Myometrial cell (primary cell): ENCODE results near the gene SLC29A1. TPM values are rescaled to one million over a fixed set of nuclear protein-coding genes. Genes with fewer than 3 reads are reported as not detected.

ENCODE experiments used
- total RNA-seq: library from RNA; depleted of rRNA; stranded (reverse); fragments of >200 nt; gene quantifications from 2 replicates; pipeline ENCODE4 v1.2.3, GENCODE V29; 2015

The SLC29A1 gene
- total RNA-seq = 11.2 and 17.9 TPM in 2 replicates

GRCh38 chr6:44223319-44224028, at the start of gene SLC29A1:
TSS of gene SLC29A1 (plus strand) at chr6:44223595. CDS start at chr6:44227314, 3,719 bp downstream.

DNA sequence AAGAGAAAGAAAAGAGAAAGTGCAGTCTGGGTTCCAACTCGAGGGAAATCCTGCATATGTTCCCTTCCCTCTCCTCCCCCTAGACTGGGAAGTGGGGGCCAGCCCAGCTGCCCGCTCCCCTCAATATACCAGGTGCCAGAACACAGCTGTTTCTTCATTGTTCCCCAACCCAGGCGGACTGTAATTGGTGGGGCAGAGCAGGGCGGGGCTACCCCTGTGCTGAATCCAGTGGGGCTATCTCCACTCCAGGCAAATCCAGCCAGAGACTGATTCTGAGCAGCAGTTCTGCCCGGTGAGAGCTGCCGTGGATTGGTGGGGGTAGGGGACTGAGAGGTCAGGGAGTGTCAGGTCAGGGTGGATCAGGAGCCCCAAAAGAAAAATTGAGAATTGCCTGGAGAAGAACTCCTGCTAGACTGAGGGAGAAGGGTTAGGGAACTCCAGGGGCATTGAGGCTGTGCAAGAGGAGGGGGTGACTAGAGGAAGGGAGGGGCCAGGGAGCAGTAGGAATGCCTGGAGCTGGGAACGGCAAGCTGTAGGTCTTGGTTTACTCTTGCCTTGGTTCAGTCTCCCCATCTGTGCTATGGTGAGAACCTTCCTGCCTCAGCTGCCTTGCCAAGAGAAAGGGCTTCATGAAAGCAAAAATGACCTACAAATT, 6.6 kb upstream of the SLC29A1 start, which contains the start of gene MYMX:
Gene MYMX, plus strand, starts transcription at position 250 of the 655 bp plus-strand sequence. CDS start 546 bp downstream, outside the sequence.

DNA sequence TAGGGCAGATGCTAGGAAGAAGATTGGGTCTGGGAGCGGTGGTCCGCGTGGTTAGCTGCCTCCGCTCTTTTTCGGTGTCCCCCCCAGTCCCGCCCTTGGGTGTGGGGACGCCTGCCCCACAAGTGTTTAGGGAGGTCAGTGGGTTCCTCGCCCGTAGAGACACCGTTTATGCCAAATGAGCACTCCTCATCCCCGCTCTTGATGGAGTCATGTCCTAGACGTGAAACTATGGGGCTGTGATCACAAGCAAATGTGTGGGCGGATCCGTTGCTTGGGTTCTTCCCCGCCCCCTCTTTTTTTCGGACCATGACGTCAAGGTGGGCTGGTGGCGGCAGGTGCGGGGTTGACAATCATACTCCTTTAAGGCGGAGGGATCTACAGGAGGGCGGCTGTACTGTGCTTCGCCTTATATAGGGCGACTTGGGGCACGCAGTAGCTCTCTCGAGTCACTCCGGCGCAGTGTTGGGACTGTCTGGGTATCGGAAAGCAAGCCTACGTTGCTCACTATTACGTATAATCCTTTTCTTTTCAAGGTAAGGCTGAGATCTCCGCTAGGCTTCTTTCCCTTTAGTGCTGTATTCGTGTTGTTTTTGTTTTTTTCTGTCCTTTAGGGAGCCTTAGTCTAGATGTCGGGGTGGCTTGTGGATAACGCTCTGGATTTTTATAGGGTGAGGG, 23.4 kb downstream of the SLC29A1 start, which contains the start of gene HSP90AB1:
Gene HSP90AB1, plus strand, starts transcription at position 439 of the 675 bp plus-strand sequence. CDS start 1,529 bp downstream, outside the sequence.

DNA sequence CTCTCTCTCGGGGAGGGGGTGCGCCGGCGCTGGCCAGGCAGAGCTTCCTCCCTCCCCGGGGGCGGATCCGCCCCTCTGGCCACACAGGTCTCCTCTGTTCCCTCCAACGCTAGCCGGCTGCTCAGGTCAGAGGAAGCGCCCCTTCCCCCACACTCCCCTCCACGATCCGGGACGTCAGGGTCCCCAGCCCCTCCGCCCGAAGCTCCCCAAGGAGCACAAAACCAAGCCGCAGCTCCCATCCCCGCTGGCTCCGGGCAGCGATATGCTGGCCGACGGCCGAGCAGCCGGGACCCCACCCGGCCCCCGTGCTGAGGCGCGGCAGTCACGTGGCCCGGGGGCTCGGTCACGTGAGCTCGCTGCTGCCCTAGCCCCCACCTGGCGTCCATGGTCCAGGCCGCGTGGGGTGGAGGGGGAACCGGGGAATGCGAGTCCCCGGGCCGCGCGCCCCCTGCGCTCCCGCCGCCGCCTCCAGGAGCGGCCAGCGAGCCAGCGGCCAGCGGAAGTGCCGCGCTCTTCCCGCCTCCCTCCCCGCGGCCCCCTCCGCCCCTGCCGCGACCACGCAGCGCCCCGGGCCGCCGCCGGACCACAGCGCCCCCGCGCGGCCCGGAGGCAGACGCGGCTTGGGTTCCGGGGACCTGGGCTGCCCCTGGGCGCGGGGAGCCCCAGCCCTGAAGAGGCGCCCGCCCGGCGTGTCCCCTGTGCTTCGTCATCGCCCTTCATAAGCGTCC, 33.8 kb downstream of the SLC29A1 start, which contains the start of gene SLC35B2:
Gene SLC35B2, minus strand, starts transcription at position 504 of the 728 bp plus-strand sequence. Its CDS starts 118 bp downstream, at position 386.

GRCh38 chr6:44265007-44265721, 41.8 kb downstream of the SLC29A1 start, which contains the start of gene NFKBIE:
TSS of gene NFKBIE (minus strand) at chr6:44265551. CDS start at chr6:44265346, 205 bp downstream.

DNA sequence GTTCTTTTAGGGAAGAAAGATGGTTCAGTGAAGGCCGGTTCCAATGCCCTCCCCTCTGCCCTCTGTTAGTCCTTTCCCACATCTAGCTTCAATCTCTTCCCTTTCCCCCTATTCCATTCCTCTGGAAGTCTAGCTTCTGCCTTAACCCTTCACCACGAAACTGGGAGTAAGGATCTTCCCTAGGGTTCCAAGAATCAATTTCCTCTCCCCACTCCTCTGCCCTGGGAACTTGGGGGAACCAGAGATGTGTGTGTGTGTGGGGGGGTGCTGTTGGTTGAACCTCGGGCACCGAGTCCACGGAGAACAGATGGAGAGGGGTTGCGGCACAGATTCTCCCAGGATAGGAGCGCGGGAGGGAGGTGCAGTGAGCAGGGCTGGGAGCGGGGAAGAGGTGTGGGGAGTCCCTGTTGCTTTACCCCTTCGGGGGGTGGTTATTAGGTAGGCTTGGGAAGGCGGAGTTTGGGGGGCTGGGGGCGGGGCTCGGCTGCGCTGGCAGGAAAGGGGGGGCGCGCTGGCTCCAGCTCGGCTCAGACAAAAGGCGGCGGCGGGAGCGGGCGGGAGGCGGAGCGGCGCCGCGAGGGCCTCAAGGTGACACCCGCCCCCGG, 46.6 kb downstream of the SLC29A1 start, which contains the start of gene TMEM151B:
Gene TMEM151B, plus strand, starts transcription at position 530 of the 605 bp plus-strand sequence. CDS start 293 bp downstream, outside the sequence.

Other genes with a start within 250 kb of the SLC29A1 start
- 92.5 and 93.7 TPM in 2 replicates for gene MRPL14, start 96.1 kb upstream of the SLC29A1 start, total RNA-seq
- gene TMEM63B, start 96.0 kb upstream of the SLC29A1 start, total RNA-seq = 25.7 and 36.2 TPM in 2 replicates
- gene CAPN11, start 64.8 kb upstream of the SLC29A1 start, total RNA-seq = 0.29 TPM in 1 of 2 replicates, not detected in the other
- not detected in 2 replicates for gene MYMX, start 6.7 kb upstream of the SLC29A1 start, total RNA-seq
- gene HSP90AB1, start 23.5 kb downstream of the SLC29A1 start, total RNA-seq = 932 and 1,034 TPM in 2 replicates
- gene SLC35B2, start 33.9 kb downstream of the SLC29A1 start, total RNA-seq = 102 and 121 TPM in 2 replicates
- gene NFKBIE, start 42.0 kb downstream of the SLC29A1 start, total RNA-seq = 29.1 and 29.8 TPM in 2 replicates
- gene TMEM151B, start 46.9 kb downstream of the SLC29A1 start, total RNA-seq = under 0.01 TPM in 1 of 2 replicates, not detected in the other
- gene AARS2, start 89.8 kb downstream of the SLC29A1 start, total RNA-seq = 15.3 and 18.6 TPM in 2 replicates
- not detected in 2 replicates for gene SPATS1, start 119.1 kb downstream of the SLC29A1 start, total RNA-seq
- gene CDC5L, start 164.1 kb downstream of the SLC29A1 start, total RNA-seq = 9.8 and 17.0 TPM in 2 replicates